Measurements from ENCODE around the gene DHRS13. TPM values are rescaled to one million over a fixed set of nuclear protein-coding genes. Genes with fewer than 3 reads are reported as not detected.

Gene DHRS13
- total RNA-seq, 2 donors from 2014 or later = 7.3 to 9.9 TPM

GRCh38 chr17:28892024-28892423 is 10.9 kb downstream of the DHRS13 start:
- no peak for TF ChIP-seq POLR2A (IDR thresholded peaks at IDR 0.05)
- TF ChIP-seq, protein P1, sequence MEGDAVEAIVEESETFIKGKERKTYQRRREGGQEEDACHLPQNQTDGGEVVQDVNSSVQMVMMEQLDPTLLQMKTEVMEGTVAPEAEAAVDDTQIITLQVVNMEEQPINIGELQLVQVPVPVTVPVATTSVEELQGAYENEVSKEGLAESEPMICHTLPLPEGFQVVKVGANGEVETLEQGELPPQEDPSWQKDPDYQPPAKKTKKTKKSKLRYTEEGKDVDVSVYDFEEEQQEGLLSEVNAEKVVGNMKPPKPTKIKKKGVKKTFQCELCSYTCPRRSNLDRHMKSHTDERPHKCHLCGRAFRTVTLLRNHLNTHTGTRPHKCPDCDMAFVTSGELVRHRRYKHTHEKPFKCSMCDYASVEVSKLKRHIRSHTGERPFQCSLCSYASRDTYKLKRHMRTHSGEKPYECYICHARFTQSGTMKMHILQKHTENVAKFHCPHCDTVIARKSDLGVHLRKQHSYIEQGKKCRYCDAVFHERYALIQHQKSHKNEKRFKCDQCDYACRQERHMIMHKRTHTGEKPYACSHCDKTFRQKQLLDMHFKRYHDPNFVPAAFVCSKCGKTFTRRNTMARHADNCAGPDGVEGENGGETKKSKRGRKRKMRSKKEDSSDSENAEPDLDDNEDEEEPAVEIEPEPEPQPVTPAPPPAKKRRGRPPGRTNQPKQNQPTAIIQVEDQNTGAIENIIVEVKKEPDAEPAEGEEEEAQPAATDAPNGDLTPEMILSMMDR (IDR thresholded peaks at IDR 0.05) = no peak
- no peaks in the 10 kb centered on the region for H3K36me3 ChIP-seq (replicated peaks in 1 of 2; ENCODE audit: insufficient read depth in 1 of 2, low read depth in 2 of 2)
- ATAC-seq (no peak), DNase-seq (no peak)
- no peaks in the 10 kb centered on the region for H3K9me3 ChIP-seq
- 89 to 94% methylated on average over 3 to 4 of the region's 4 CpGs for WGBS, 2 donors
- intact Hi-C loops (cut with DNase I) = no loop called here
- H3K4me1 ChIP-seq = peaks cover 33% of the 10 kb centered on the region
- no peak overlapping the region for H3K4me3 ChIP-seq
- H3K27me3 ChIP-seq = no peaks in the 10 kb centered on the region
- H3K27ac ChIP-seq = no peak overlapping the region

GRCh38 chr17:28891201-28891600 is 11.7 kb downstream of the DHRS13 start:
- no peak overlapping the region for H3K4me3 ChIP-seq
- WGBS, 2 donors = 85 to 91% methylated on average over 1 of the region's 1 CpG
- intact Hi-C loops (cut with DNase I) = no loop called here
- DNase-seq (no peak), ATAC-seq (no peak)
- no peak overlapping the region for H3K27ac ChIP-seq
- TF ChIP-seq, protein P1 (IDR thresholded peaks at IDR 0.05) = no peak
- no peak for TF ChIP-seq POLR2A (IDR thresholded peaks at IDR 0.05)
- H3K4me1 ChIP-seq = peaks cover 27% of the 10 kb centered on the region
- no peaks in the 10 kb centered on the region for H3K9me3 ChIP-seq
- no peaks in the 10 kb centered on the region for H3K36me3 ChIP-seq (replicated peaks in 1 of 2; ENCODE audit: insufficient read depth in 1 of 2, low read depth in 2 of 2)
- no peaks in the 10 kb centered on the region for H3K27me3 ChIP-seq

GRCh38 chr17:28889996-28890395 is 12.9 kb downstream of the DHRS13 start:
- Histone ChIP-seq H3K36me3 (replicated peaks in 1 of 2; ENCODE audit: insufficient read depth in 1 of 2, low read depth in 2 of 2) (no peaks in the 10 kb centered on the region), H3K27ac (no peak overlapping the region), H3K4me3 (no peak overlapping the region), H3K4me1 (peaks cover 21% of the 10 kb centered on the region), H3K9me3 (no peaks in the 10 kb centered on the region), H3K27me3 (no peaks in the 10 kb centered on the region)
- intact Hi-C loops (cut with DNase I) = no loop called here
- DNase-seq (no peak), ATAC-seq (no peak)
- TF ChIP-seq, protein P1 (IDR thresholded peaks at IDR 0.05) = no peak
- TF ChIP-seq POLR2A (IDR thresholded peaks at IDR 0.05) = no peak
- 81 to 84% methylated on average over 5 of the region's 5 CpGs for WGBS, 2 donors

- WGBS, 2 donors = 85 to 94% methylated on average over 3 to 7 of the region's 7 CpGs
- Histone ChIP-seq H3K4me1 (peaks cover 15% of the 10 kb centered on the region), H3K36me3 (replicated peaks in 1 of 2; ENCODE audit: insufficient read depth in 1 of 2, low read depth in 2 of 2) (peaks cover 0 to 2% of the 10 kb centered on the region in 2 donors), H3K4me3 (no peak overlapping the region), H3K27ac (no peak overlapping the region), H3K27me3 (no peaks in the 10 kb centered on the region), H3K9me3 (no peaks in the 10 kb centered on the region)
- DNase-seq (no peak), ATAC-seq (no peak)
- TF ChIP-seq, protein P1 (IDR thresholded peaks at IDR 0.05) = no peak
- TF ChIP-seq POLR2A (IDR thresholded peaks at IDR 0.05) = no peak
- intact Hi-C loops (cut with DNase I) = no loop called here
Observed at GRCh38 chr17:28888832-28889231, 14.0 kb downstream of the DHRS13 start.

DNA sequence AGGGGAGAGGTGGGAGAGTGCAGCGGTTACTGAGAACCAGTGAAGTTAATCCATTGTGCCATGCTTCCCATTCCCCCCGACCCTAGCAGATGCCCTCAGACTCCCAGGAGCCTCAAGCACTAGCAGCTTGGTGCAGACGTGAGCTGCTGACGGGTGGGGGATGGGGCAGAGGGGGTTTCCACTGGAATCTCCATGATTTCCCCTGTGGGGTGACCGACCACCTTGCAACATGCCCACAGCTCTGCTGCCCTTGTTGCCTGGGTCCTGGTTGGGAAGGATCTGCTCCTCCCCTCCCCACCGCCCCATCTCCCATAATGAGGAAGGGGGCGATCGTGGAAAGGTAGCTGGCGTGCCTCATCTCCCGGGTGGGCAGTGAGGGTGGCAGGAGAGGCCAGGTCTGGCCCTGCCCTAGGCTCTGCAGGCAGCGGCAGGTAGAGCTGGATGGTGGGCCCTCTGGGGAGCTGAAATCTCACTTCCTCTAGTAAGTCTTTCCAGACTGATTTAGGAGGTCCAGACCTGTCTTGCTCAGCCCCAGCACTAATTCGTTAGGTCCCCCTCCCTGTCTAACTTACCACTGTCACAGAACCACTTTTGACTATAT is 14.9 kb downstream of the DHRS13 start:
- DNase-seq = no peak
- no peak overlapping the region for H3K27ac ChIP-seq
- no peaks in the 10 kb centered on the region for H3K27me3 ChIP-seq
- WGBS, 2 donors = 78 to 93% methylated on average over 7 to 12 of the region's 12 CpGs
- no peak for ATAC-seq
- TF ChIP-seq, protein P1 (IDR thresholded peaks at IDR 0.05) = no peak
- no peak for TF ChIP-seq POLR2A (IDR thresholded peaks at IDR 0.05)
- H3K9me3 ChIP-seq = no peaks in the 10 kb centered on the region
- intact Hi-C loops (cut with DNase I) = no loop called here
- peaks cover 6% of the 10 kb centered on the region for H3K4me1 ChIP-seq
- H3K36me3 ChIP-seq (replicated peaks in 1 of 2; ENCODE audit: insufficient read depth in 1 of 2, low read depth in 2 of 2) = peaks cover 0 to 2% of the 10 kb centered on the region in 2 donors
- no peak overlapping the region for H3K4me3 ChIP-seq
